AG04450 (cell line): ENCODE data around the gene ARHGAP18. TPM values are rescaled to one million over a fixed set of nuclear protein-coding genes. Genes with fewer than 3 reads are reported as not detected.

Experiments used
- CTCF ChIA-PET: fragments of 300-600, 350-600 bp; formaldehyde crosslinking; extraction: SDS; loops from one replicate; lab custom pipeline; 2022; ENCODE audit warnings: antibody characterized with exemption, inconsistent platforms; lab: Charles Lee
- POLR2A ChIA-PET: fragments of 350-600 bp; formaldehyde crosslinking; extraction: SDS; loops from one replicate; lab custom pipeline; 2021; ENCODE audit warnings: antibody characterized with exemption, inconsistent platforms; lab: Yijun Ruan, JAX
- DNase-seq: peaks from one replicate; pipeline ENCODE4 v3.0.0-alpha.2; 2011; ENCODE audit warnings: low read depth, low spot score
- H3K27ac ChIP-seq: one replicate; pipeline ENCODE4 v1.5.1; 2012; ENCODE audit warnings: low read depth, low read length, control low read depth
- H3K27me3 ChIP-seq: one replicate; pipeline ENCODE4 v1.6.0; 2012; ENCODE audit warnings: low read length; ENCODE audit not compliant: control insufficient read depth, insufficient read depth
- H3K4me3 ChIP-seq: 2 replicates; pipeline ENCODE4 v1.5.1; 2011; ENCODE audit warnings: mild to moderate bottlenecking, low read depth, low read length, control low read depth
- H3K9me3 ChIP-seq: 2 replicates; pipeline ENCODE4 v1.5.1; 2012; ENCODE audit warnings: low read length; ENCODE audit not compliant: control insufficient read depth, insufficient read depth
- polyA plus RNA-seq: library from polyadenylated mRNA; depleted of rRNA; stranded (reverse); fragments of >200 nt; gene quantifications from 2 replicates; pipeline ENCODE4 v1.2.3, GENCODE V29; 2011
- TF ChIP-seq, protein P1 (sequence below): IDR thresholded peaks from 2 replicates; pipeline ENCODE4 v1.5.1; 2011; ENCODE audit warnings: low read depth, low read length, control low read depth, inconsistent platforms

ARHGAP18 gene
- polyA plus RNA-seq, 1 experiment: 13.9 TPM

DNA sequence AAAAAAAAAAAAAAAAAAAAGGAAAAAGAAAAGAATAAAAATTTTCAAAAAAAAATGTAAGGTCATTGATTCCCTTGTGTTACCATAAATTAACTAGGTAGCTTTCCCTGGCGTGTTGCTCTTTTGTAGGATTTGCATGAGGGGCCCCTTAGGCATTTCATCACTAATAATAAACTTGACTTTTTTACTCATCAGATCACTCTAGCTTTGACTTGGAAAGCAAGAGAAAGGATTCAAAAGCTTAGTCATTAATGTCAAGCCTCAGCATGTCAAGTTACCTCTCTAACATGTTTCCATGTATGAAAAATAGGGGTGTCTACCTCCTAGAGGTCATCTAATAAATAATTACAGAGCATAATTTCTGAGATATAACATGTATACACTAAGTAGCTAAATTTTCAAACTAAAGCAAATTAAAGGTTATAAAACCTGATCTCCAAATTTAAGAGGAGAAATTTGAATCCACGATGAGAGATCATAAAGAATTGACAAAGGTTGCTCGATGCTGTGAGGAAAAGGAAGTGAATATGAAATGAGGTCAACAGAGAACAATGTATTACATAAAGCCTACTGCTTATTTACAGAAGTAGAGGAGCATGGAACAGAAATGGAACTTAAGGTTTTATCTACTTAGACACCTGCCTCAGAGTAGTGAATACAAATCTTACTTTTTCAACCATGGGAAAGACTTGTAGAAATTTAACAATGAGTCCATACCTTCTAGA lies 86.8 kb downstream of the ARHGAP18 start:
- no peak overlapping the region for H3K4me3 ChIP-seq
- TF ChIP-seq, protein P1, sequence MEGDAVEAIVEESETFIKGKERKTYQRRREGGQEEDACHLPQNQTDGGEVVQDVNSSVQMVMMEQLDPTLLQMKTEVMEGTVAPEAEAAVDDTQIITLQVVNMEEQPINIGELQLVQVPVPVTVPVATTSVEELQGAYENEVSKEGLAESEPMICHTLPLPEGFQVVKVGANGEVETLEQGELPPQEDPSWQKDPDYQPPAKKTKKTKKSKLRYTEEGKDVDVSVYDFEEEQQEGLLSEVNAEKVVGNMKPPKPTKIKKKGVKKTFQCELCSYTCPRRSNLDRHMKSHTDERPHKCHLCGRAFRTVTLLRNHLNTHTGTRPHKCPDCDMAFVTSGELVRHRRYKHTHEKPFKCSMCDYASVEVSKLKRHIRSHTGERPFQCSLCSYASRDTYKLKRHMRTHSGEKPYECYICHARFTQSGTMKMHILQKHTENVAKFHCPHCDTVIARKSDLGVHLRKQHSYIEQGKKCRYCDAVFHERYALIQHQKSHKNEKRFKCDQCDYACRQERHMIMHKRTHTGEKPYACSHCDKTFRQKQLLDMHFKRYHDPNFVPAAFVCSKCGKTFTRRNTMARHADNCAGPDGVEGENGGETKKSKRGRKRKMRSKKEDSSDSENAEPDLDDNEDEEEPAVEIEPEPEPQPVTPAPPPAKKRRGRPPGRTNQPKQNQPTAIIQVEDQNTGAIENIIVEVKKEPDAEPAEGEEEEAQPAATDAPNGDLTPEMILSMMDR: no peak
- ChIA-PET CTCF (interaction anchor here (2.5 kb wide), 1 partner anchor 25 kb away, joined by 13 read pairs; no protein-coding TSS in a partner anchor), POLR2A (no interaction called here)
- no peaks in the 10 kb centered on the region for H3K9me3 ChIP-seq
- H3K27me3 ChIP-seq: no peaks in the 10 kb centered on the region
- no peak for DNase-seq
- no peak overlapping the region for H3K27ac ChIP-seq

DNA sequence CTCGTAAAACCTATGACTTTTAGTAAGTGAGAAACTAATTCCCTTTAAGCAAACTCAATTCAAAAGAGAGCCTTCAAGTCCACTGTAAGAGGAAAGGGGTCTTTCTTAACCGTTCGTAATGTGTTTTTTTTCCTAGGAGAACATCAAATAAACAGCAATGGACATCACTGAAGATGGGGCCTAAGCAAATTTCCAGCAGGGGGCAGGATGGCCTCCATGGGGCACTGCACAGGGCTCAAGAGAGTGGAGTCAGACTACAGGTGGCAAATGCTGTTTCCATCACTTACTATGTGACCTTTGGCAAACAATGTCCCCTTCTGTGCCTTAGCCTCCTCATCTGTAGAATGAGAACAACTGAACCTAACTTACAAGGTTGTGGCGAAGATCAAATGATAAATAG lies 88.7 kb downstream of the ARHGAP18 start:
- Histone ChIP-seq H3K9me3 (no peaks in the 10 kb centered on the region), H3K4me3 (no peak overlapping the region), H3K27me3 (no peaks in the 10 kb centered on the region), H3K27ac (no peak overlapping the region)
- TF ChIP-seq, protein P1: peak; percentile 21; the same call in 1 of the 2 replicates
- ChIA-PET POLR2A (no interaction called here), CTCF (interaction anchor here (2.5 kb wide), 1 partner anchor 23 kb away, joined by 13 read pairs; no protein-coding TSS in a partner anchor)
- no peak for DNase-seq

DNA sequence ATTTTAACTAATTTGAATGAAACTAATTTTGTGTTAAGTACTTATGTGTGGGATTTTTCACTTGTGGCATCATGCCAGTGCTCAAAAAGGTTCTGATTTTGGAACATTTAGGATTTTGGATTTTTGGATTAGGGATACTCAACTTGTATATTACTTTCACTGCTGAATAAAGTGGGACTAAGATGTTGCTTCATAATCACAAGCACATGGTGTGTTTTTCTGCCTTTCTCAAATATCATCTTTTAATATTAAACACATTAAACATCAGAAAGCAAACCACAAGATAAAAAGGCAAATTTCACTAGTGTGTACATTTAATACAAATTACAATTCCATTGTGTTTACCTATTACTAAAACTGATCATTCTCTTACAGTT lies 89.8 kb downstream of the ARHGAP18 start:
- no peak for DNase-seq

DNA sequence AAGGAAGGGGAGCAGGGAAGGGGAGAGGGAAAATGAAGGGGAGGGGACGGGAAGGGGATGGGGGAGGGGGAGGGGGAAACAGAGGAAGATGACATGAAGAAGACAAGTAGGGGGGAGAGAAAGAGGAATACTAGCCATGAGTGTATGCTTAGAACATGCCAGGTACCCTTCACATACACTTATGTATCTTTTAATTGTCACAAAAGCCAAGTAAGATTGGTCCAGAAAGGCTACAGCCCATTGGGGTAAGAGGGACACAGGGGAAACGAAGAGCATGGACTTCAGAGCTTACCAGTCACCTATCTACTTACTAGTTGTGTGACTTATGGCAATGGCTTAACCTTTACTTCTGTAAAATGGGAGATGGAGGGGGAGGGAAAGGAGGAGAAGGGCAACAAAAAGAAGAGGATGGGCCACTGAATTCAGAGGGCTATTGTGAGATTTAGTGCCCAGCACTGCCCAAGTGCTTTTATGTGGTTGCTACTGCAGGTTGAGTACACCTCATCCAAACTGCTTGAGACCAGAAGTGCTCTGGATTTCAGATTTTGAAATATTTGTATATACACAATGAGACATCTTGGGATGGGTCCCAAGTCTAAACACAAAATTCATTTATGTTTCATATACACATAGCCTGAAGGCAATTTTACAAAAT lies 90.3 kb downstream of the ARHGAP18 start:
- CTCF ChIA-PET: no interaction called here
- POLR2A ChIA-PET: interaction anchor here (0.5 kb wide), 1 partner anchor 13 kb away, joined by 3 read pairs; no protein-coding TSS in a partner anchor
- DNase-seq: no peak
- Histone ChIP-seq H3K27me3 (no peaks in the 10 kb centered on the region), H3K4me3 (no peak overlapping the region), H3K27ac (no peak overlapping the region), H3K9me3 (no peaks in the 10 kb centered on the region)
- TF ChIP-seq, protein P1: no peak

More for the DNA sequence above, 89.8 kb downstream of the ARHGAP18 start:
- H3K4me3 ChIP-seq: no peak overlapping the region
- no peak overlapping the region for H3K27ac ChIP-seq
- TF ChIP-seq, protein P1: no peak
- CTCF ChIA-PET: no interaction called here
- H3K27me3 ChIP-seq: no peaks in the 10 kb centered on the region
- H3K9me3 ChIP-seq: no peaks in the 10 kb centered on the region
- POLR2A ChIA-PET: interaction anchor here (0.5 kb wide), 1 partner anchor 13 kb away, joined by 3 read pairs; no protein-coding TSS in a partner anchor

DNA sequence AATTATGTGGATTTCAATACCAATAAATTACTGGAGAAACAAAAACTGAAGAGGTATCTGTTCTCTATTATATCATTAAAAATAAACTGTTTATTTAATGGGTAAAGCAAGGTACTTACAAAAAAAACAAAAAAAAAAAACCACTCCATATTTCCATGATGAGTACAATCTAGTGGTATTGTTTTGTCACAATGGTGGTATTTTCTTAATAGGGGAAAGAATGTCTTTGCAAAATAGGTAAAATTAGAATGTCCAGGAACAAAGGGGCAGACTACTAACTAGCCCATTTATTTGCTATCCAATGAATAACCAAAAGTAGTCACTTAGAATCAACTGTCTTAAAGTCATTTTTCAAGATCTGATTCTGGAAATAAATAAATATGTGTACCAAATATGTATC lies 92.0 kb downstream of the ARHGAP18 start:
- H3K9me3 ChIP-seq: no peaks in the 10 kb centered on the region
- POLR2A ChIA-PET: no interaction called here
- CTCF ChIA-PET: no interaction called here
- H3K4me3 ChIP-seq: no peak overlapping the region
- DNase-seq: no peak
- TF ChIP-seq, protein P1: no peak
- no peak overlapping the region for H3K27ac ChIP-seq
- no peaks in the 10 kb centered on the region for H3K27me3 ChIP-seq
